C4-2B (cell line): ENCODE data around the gene ENPP7.

Source experiments
- ZFX ChIP-seq: fragments of 450-650 bp; IDR thresholded peaks from 2 replicates; pipeline ENCODE4 v1.6.1; 2017
- TF ChIP-seq, protein P1 (sequence below): fragments of 450-650 bp; conservative IDR thresholded peaks from 2 replicates; pipeline ENCODE4 v1.5.1; 2017; ENCODE audit warnings: mild to moderate bottlenecking

- TF ChIP-seq, protein P1, sequence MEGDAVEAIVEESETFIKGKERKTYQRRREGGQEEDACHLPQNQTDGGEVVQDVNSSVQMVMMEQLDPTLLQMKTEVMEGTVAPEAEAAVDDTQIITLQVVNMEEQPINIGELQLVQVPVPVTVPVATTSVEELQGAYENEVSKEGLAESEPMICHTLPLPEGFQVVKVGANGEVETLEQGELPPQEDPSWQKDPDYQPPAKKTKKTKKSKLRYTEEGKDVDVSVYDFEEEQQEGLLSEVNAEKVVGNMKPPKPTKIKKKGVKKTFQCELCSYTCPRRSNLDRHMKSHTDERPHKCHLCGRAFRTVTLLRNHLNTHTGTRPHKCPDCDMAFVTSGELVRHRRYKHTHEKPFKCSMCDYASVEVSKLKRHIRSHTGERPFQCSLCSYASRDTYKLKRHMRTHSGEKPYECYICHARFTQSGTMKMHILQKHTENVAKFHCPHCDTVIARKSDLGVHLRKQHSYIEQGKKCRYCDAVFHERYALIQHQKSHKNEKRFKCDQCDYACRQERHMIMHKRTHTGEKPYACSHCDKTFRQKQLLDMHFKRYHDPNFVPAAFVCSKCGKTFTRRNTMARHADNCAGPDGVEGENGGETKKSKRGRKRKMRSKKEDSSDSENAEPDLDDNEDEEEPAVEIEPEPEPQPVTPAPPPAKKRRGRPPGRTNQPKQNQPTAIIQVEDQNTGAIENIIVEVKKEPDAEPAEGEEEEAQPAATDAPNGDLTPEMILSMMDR = no peak
- TF ChIP-seq ZFX = no peak
These were observed 21.4 kb downstream of the ENPP7 start for GRCh38 chr17:79752175-79752574.
